GM18511 (cell line): ENCODE data around the gene TNNI3.
A peak's percentile ranks its signal among the peaks of the same experiment; 100 is the strongest.
"Not testable (repeated sequence)": the region's sequence is repeated elsewhere in the genome, so short reads cannot be mapped to it uniquely, and the experiment has no call there.

Experiments used
- ATAC-seq: cut with Tn5 transposase; IDR thresholded peaks from one replicate; pipeline ENCODE4 v1.9.1; 2021; ENCODE audit warnings: mild to moderate bottlenecking, moderate library complexity; ENCODE audit not compliant: unreplicated experiment

The TNNI3 gene

GRCh38 chr19:55157064-55157908 lies at the start of gene TNNI3:
TSS of gene TNNI3 (minus strand) at chr19:55157732. CDS start at chr19:55157589, 143 bp downstream.
- ATAC-seq = no peak

- ATAC-seq = no peak
Measured at GRCh38 chr19:55206664-55207500, 49.4 kb upstream of the TNNI3 start.

GRCh38 chr19:55202199-55202598 lies 44.7 kb upstream of the TNNI3 start:
- ATAC-seq = not testable (repeated sequence)

- ATAC-seq = no peak
Measured at GRCh38 chr19:55199620-55200204, 42.2 kb upstream of the TNNI3 start.

- no peak for ATAC-seq
Measured at GRCh38 chr19:55198651-55199050, 41.1 kb upstream of the TNNI3 start.

- ATAC-seq = no peak
Measured at GRCh38 chr19:55197528-55197927, 40.0 kb upstream of the TNNI3 start.

GRCh38 chr19:55196803-55197202 lies 39.3 kb upstream of the TNNI3 start:
- ATAC-seq = no peak

- ATAC-seq = no peak
Measured at GRCh38 chr19:55193481-55193880, 35.9 kb upstream of the TNNI3 start.

- ATAC-seq = no peak
Measured at GRCh38 chr19:55189403-55189835, 31.9 kb upstream of the TNNI3 start.

- ATAC-seq = no peak
Measured at GRCh38 chr19:55188625-55189024, 31.1 kb upstream of the TNNI3 start.

- no peak for ATAC-seq
Measured at GRCh38 chr19:55186080-55186479, 28.5 kb upstream of the TNNI3 start.

GRCh38 chr19:55181740-55182139 lies 24.2 kb upstream of the TNNI3 start:
- no peak for ATAC-seq

- peak; percentile 20 for ATAC-seq
Measured at GRCh38 chr19:55179606-55180484, 22.3 kb upstream of the TNNI3 start, which contains the start of gene SYT5. TSS of gene SYT5 (minus strand) at chr19:55180289. CDS start at chr19:55179041, 1,248 bp downstream.

- ATAC-seq = peak; percentile 86
Measured at GRCh38 chr19:55178781-55179599, 21.5 kb upstream of the TNNI3 start.

- no peak for ATAC-seq
Measured at GRCh38 chr19:55176076-55176475, 18.5 kb upstream of the TNNI3 start.

- no peak for ATAC-seq
Measured at GRCh38 chr19:55175117-55175867, 17.8 kb upstream of the TNNI3 start.

GRCh38 chr19:55174425-55175116 lies 17.0 kb upstream of the TNNI3 start:
- ATAC-seq = no peak

GRCh38 chr19:55173714-55174409 lies 16.3 kb upstream of the TNNI3 start:
- no peak for ATAC-seq
